ENCODE measurements around the gene METTL21A.

Gene METTL21A

DNA sequence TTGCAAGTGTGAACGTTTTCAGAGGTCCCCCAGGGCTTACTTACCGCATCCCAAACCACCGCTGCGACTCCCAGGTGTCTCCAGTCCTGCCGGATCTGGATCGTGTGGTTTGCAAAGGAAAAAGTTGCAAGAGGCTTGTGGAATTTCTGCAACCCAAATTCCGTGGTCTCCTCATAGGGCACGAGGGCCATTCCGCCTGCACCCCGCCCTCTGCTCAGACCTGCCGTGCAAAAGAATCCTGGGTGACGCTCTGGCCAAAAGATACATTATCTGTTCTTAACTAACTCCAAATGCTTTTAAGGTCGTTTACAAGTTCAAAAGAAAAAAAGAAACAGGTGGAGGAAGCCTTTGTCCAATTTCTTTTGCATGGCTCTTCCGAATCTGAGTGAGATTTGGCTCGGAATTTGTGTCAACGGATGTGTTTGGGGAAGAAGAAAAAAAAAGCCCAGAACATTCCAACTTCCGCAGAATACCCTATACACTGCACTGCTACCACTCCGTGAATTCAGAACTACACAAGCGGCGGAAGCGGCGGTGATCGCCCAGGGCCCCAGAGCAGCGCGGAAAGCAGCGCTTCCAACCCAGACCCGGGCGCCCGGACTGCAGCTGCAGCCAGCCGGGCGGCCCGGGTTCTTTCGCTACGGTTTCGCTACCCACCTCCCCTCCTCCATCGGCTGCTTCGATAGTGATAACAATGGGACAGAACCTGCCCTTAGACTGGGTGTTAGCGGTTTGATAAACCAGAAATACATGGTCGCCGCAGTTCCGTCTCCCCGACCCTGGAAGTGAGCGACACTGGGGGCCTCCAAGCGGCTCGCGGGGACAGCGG is 795 bp downstream of the METTL21A start:
- DNase-seq (ENCODE audit: low read depth in 3 of 3, low spot score in 1 of 3), result peak; percentile 8 to 48 (median 35)

DNA sequence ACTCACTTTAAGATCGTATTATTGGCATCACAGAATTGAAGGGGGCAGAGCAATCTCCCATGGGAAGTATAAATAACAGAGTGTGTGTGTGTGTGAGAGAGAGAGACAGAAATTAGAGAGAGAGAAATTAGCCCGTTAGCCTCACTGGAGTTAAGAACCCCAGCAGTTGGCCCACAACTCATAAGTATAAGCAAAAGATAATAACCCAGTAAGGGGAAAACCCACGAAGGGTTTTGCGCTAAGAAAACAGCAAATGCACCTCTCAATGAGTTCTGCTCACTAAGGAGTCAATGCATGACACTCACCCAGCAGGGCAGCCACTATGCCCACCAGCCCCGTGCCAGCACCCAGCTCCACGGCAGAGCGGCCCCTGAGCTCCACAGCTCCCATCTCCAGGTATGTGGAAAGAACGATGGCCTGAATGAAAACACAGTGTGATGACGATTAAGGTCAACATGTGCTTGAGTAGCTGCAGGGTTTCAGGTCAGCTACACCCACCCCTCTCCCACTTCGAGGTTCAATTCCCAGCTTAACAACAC is 3.6 kb downstream of the METTL21A start:
- no peak for DNase-seq (ENCODE audit: low read depth in 3 of 3, low spot score in 1 of 3)

GRCh38 chr2:207619764-207620203 is 5.4 kb downstream of the METTL21A start:
- DNase-seq (ENCODE audit: low read depth in 3 of 3, low spot score in 1 of 3), result no peak

DNA sequence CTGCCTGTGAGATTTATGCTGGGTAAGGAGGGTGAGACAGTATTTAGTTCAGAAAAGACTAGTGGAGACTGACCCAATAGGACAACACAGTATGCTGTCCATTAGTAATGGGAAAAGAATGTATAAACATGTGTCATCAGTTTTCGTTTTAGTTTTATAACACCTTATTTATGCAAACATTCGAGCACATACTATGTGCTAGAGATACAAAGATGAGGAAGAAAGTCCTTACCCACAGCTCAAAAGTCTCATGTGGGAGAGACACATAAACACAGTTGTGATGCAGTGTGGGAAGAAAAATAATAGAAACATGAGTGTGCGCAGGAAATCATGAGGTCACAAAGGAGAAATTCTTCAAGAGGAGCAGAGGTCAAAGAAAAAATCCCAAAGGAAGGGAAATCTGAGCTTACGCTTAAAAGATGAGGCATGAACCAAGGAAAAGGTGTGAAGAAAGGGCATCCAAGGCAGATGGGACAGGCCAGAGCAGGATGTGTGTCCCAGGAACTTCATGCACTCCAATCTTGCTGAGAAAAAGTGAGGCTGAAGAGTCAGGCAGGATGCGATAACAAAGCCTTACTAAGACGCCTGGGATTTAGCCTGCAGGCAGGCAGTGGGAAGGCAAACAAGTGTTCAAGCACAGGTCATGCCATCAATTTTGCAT is 8.1 kb downstream of the METTL21A start:
- DNase-seq (ENCODE audit: low read depth in 3 of 3, low spot score in 1 of 3), result no peak

DNA sequence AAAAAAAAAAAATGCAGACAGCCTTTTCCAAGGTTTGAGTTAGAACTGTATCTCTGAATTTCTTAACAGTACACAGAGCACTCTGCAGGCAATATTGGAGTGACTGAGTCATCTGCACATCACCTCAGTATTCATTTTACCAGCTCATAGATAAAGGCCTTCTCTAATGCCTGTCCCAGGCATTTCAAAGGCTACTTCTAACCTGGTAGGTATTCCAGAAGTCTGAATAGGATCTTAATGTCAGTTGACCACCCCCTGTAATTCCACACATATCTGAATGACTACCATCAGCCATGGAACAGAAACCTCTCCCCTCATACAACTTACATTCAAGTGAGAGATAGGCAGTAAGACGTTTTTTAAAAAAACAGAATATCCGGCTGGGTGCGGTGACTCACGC is 9.0 kb downstream of the METTL21A start:
- no peak for DNase-seq (ENCODE audit: low read depth in 3 of 3, low spot score in 1 of 3)

GRCh38 chr2:207614824-207615223 is 10.4 kb downstream of the METTL21A start:
- DNase-seq (ENCODE audit: low read depth in 3 of 3, low spot score in 1 of 3), result no peak

GRCh38 chr2:207612714-207613113 is 12.5 kb downstream of the METTL21A start:
- no peak for DNase-seq (ENCODE audit: low read depth in 3 of 3, low spot score in 1 of 3)

- DNase-seq (ENCODE audit: low read depth in 3 of 3, low spot score in 1 of 3), result no peak
These were observed 18.4 kb downstream of the METTL21A start for GRCh38 chr2:207606829-207607228.

GRCh38 chr2:207606399-207606798 is 18.8 kb downstream of the METTL21A start:
- no peak for DNase-seq (ENCODE audit: low read depth in 3 of 3, low spot score in 1 of 3)

DNA sequence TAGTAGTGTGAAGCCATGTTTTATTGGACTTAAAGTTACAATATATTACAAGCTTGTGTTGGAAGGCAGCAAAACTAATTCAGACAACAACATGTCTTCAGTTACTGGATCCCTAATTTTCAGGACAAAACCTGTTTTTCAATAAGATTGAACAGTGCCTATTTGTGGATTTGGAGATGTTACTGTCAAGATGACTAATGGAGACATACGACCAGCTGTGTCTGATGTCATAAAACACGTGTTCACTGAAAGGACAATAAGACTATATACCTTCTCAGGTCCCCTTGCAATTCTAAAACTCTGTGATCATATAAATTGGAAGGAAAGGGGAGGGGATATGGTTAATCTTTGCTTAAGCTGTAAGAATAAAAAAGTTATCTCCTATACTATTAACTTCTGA is 21.7 kb downstream of the METTL21A start:
- no peak for DNase-seq (ENCODE audit: low read depth in 3 of 3, low spot score in 1 of 3)

DNA sequence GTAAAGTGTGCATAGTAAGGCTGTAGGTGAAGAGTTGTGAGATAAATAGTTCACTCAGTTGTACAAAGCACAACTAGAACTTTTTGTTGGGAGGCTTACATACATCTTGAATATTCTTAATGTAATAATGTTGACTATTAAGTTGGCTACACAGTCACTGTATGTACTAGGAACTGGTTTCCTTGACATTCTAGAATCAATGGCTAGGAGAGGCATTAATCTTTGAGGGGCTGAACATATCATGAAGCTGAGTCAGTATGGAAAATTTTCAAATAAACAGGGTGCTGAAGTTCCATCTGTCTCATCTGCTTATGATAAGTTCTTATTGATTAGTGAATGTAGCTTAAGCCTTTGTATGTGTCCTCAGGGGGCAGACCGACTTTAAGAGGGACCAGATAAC is 23.4 kb downstream of the METTL21A start:
- DNase-seq (ENCODE audit: low read depth in 3 of 3, low spot score in 1 of 3), result no peak

DNA sequence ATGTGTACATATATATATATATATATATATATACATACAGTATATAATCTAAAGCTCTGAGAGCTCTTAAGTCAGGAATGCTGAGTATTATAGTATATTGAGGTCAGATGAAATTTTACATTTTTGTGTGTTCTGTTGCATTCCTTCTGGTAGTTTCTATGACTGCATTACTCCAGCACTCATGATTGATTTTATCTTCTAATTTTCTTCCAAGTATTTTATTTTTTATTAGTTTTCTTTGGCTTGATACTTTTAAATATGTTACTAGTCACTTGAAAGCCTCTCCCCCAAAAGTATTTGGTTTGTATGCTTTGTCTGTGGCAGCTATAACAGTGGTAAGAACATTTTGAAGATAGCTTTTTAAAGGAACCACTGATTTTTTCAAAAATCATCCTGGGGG is 25.0 kb downstream of the METTL21A start:
- DNase-seq (ENCODE audit: low read depth in 3 of 3, low spot score in 1 of 3), result no peak

DNA sequence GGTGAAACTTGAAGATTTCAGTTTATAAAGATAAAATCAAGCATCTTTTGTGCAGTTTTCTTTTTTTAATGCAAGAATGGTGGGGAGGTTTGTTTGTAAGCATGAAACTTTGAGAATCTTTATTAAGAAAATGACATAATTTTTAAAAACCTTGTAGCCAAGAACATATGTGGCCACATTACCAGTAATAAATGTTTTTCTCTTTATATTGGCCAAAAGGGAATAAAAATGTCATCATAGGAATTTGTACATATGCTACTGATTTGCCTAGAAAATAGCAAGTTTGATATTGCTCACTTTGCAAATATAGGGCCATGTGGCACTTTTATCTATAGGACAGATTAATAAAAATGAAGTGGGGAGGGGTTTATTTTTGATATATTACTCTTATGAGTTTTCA is 25.6 kb downstream of the METTL21A start:
- DNase-seq (ENCODE audit: low read depth in 3 of 3, low spot score in 1 of 3), result no peak

DNA sequence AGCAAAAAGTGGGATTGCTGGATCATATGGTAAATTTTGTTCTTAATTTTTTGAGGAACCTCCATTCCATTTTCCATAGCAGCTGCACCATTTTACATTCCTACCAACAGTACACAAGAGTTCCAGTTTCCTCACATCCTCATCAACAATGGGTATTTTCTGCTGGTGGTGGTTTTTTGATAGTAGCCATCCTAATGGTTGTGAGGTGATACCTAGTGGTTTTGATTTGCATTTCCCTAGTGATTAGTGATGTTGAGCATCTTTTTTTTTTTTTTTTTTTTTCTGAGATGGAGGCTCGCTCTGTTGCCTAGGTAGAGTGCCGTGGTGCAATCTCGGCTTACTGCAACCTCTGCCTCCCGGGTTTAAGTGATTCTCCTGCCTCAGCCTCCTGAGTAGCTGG is 30.5 kb downstream of the METTL21A start:
- DNase-seq (ENCODE audit: low read depth in 3 of 3, low spot score in 1 of 3), result no peak

GRCh38 chr2:207594264-207594663 is 30.9 kb downstream of the METTL21A start:
- DNase-seq (ENCODE audit: low read depth in 3 of 3, low spot score in 1 of 3), result no peak

DNA sequence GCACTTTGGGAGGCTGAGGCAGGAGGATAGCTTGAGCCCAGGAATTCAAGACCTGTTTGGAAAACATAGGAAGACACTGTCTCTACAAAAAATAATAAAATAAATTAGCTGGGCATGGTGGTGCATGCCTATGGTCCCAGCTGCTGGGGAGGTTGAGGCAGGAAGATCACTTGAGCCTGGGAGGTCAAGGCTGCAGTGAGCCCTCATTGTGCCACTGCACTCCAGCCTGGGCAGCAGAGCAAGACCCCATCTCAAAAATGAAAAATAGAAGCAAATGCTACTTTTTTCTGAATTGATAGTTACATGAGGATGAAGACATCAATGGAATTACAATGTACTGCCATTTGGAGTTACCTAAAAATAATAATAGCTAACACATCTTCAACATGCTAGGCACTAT is 31.9 kb downstream of the METTL21A start:
- no peak for DNase-seq (ENCODE audit: low read depth in 3 of 3, low spot score in 1 of 3)

DNA sequence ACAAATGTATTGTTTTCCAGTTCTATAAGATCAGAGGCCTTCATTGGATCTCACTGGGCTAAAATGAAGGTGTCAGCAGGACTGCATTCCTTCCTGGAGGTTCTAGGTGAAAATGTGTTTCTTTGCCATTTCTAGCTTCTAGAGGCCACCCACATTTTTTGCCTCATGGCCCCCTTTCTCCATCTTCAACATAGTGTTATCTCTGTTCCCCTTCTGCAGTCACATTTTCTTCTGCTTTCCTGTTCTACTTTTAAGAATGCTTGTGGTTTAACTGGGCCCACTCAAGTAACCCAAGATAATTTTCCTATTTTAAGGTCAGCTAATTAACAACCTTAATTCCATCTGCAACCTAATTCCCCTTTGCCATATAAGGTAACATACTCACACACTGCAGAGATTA is 36.1 kb downstream of the METTL21A start:
- DNase-seq (ENCODE audit: low read depth in 3 of 3, low spot score in 1 of 3), result no peak

- DNase-seq (ENCODE audit: low read depth in 3 of 3, low spot score in 1 of 3), result no peak
These were observed 37.9 kb downstream of the METTL21A start for GRCh38 chr2:207587305-207587704.

DNA sequence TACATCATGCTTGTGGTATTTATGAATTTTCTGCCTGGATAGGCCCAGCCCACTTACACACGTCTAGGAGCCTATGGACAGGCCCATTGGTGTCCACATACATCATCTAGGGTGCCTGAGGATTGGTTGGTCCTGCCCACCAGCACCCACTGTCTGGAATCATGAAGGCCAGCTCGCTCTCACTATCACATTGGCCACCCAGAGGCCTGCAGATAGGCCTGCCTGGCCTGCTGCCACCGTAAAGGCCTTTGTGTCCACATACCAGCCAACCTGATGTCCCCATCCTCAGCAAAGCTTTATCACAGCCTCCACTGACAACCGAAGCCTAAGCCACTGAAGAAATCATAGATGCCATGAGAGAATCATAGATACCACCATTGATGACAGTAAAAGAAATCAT is 40.2 kb downstream of the METTL21A start:
- no peak for DNase-seq (ENCODE audit: low read depth in 3 of 3, low spot score in 1 of 3)

GRCh38 chr2:207571370-207571769 is 53.8 kb downstream of the METTL21A start:
- DNase-seq (ENCODE audit: low read depth in 3 of 3, low spot score in 1 of 3), result no peak

DNA sequence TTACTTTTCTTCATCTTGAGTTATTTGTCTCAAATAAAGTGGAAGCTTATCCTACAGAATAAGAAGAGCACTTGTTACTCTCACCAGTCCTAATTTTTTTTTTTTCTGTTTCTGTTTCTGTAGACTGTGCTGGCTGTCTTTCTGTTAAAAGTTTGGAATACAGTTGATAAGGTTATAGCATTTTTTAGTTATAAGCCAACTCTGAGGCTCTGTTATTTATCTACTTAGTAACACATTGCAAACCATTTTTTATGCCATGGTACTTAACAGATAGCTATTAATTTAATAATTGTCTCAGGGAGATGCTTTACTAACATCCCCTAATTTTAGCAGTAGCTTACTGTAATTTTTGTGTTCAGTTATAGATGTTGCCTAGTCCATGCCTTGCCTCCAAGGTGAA is 57.5 kb downstream of the METTL21A start:
- no peak for DNase-seq (ENCODE audit: low read depth in 3 of 3, low spot score in 1 of 3)

DNA sequence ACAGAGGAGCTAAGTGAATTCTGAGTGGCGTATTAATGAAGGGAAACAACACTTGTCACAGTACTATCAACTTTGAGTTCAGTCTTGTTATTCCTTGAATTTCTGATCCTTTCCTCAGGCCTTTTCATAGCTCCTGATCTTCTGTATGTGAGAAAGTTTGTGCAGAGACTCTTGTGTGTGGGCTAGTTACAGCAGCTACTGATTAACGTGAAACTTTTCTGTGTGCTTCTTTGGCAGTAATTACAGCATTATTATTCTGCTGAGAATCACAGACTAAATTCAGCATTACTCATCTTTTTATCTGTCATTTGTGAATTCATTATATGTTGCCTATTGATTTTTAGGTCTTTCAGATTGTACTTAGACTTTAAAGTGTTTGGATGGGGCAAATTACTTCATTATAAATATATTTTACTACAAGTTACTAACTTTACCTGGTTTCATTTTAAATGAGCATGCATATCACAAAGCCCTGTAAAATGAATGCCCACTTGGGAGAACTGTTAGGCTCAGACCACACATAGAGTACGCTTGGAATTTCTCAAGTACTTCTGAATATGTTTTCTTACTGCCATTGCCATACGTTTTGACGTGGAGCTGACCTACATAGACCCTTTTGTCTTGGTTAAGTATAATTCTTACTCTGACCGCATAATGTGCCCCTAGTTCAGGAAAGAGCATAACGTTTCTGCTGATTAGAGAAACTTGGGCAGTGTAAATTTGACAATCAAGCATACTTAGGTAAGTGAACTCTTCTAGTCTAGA is 59.3 kb downstream of the METTL21A start:
- no peak for DNase-seq (ENCODE audit: low read depth in 3 of 3, low spot score in 1 of 3)
